DMS114 treated with DMSO at 0.1 percent for 48 hours (cell line): ENCODE data around the gene VHLL.

Experiments
- DNase-seq: peaks from one replicate; lab custom pipeline; 2025; ENCODE audit not compliant: unreplicated experiment; lab: John Stamatoyannopoulos, UW

Gene VHLL

DNA sequence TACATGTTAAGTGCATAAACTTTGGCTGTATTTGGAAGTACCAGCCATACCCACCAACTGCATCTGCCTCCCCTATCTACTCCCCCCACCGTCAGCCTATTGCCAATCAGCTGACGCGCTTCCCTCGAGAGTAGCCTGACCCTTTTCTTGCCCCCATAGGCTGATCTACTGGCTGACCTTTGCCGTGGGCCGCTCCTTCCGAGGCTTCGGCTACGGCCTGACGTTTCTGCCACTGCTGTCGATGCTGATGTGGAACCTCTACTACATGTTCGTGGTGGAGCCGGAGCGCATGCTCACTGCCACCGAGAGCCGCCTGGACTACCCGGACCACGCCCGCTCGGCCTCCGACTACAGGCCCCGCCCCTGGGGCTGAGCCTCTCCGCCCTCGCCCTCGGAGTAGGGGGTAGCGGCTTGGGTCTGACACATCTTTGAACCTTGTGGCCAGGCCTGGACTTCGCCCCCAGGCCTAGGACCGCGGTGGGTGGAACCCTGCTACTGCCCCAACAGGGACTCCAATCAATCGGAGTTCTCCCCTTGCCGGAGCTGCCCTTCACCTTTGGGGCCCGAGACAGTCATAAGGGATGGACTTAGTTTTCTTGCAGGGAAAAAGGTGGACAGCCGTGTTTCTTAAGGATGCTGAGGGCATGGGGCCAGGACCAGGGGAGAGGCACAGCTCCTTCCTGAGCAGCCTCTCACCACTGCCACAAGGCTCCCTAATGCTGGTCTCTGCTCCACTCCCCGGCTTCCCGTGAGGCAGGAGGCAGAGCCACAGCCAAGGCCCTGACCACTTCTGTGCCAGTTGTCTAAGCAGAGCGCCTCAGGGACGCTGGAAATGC is 7.7 kb downstream of the VHLL start:
- DNase-seq, result peak; percentile 88

- DNase-seq, result no peak
Observed at GRCh38 chr1:156289857-156290256, 9.2 kb downstream of the VHLL start.

- no peak for DNase-seq
Observed at GRCh38 chr1:156286061-156286460, 13.0 kb downstream of the VHLL start.

DNA sequence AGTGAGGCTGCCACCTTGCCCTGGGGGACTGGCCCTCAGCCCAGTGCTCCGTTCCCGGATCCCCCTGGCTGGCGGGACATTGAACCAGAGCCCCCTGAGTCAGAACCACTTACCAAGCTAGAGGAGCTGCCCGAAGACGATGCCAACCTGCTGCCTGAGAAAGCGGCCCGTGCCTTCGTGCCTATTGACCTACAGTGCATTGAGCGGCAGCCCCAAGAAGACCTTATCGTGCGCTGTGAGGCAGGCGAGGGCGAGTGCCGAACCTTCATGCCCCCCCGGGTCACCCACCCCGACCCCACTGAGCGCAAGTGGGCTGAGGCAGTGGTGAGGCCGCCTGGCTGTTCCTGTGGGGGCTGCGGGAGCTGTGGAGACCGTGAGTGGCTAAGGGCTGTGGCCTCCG is 13.7 kb downstream of the VHLL start:
- no peak for DNase-seq

GRCh38 chr1:156284757-156285156 is 14.3 kb downstream of the VHLL start:
- no peak for DNase-seq

- DNase-seq, result no peak
Observed at GRCh38 chr1:156284112-156284511, 15.0 kb downstream of the VHLL start, which contains the start of gene TMEM79. Gene TMEM79, plus strand, starts transcription at chr1:156284325. Its CDS starts 902 bp downstream, at chr1:156285227.

GRCh38 chr1:156283521-156283920 is 15.6 kb downstream of the VHLL start:
- DNase-seq, result no peak

DNA sequence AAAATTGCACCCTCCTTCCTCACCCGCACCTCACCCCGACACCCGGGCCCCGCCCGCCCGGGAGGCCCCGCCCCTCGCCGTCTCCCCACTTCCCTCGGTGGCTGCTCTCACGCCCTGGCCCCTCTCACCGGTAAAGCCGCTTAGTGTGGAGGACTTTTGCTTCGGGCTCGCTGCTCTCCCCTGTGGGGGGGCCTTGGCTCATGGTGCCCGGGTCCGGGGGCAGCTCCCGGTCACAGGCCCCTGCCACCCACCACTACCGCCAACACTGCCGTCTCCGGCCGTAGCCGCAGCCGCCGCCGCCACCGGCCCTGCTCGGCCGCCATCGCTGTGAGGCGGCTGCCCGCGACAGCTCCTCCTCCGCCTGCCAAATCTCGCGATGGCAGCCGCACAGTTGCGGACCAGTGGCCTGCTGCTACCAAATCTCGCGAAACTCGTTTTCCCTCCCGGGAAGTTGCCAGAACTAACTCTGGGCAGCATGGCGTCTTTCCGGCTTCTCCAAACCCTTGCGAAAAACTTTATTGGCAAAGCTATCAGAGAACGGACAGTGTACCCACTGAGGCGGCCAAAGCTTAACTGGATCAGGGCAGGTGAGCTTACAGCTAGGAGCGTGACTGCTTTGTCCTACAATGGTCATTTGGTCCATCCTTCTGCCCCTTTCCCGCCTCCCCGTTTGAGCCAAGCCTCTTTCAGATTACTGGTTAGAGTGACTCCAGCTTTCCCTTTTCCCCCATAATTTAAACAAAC is 16.5 kb downstream of the VHLL start, which contains the start of gene SMG5:
Gene SMG5 (minus strand): TSS at position 347 of the 744 bp plus-strand sequence. CDS start 145 bp downstream, at position 202.
- peak; percentile 99 for DNase-seq

- no peak for DNase-seq
Observed at GRCh38 chr1:156281693-156282478, 17.2 kb downstream of the VHLL start.

GRCh38 chr1:156281281-156281680 is 17.8 kb downstream of the VHLL start:
- no peak for DNase-seq

GRCh38 chr1:156279837-156280236 is 19.3 kb downstream of the VHLL start:
- DNase-seq, result no peak

DNA sequence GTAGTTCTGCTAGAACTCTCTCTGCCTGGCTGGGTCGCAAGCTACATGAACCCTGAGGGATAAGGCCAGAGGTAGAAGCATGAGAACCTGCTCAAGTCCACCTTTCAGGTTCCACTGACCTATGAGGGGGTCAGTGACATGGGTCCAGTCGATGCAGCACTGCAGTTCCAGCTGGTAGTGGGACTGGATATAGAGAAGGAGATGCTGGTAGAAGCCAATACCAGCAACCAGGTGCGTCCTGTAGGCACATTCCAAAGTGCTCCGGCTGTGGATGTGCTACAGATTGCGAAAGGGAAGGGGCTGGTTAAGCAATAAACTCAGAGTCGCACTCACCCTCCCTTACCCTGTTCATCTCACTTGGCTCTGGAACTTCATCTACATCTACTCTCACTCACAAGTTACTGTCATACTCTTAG is 22.1 kb downstream of the VHLL start:
- no peak for DNase-seq

- no peak for DNase-seq
Observed at GRCh38 chr1:156276532-156276931, 22.6 kb downstream of the VHLL start.

DNA sequence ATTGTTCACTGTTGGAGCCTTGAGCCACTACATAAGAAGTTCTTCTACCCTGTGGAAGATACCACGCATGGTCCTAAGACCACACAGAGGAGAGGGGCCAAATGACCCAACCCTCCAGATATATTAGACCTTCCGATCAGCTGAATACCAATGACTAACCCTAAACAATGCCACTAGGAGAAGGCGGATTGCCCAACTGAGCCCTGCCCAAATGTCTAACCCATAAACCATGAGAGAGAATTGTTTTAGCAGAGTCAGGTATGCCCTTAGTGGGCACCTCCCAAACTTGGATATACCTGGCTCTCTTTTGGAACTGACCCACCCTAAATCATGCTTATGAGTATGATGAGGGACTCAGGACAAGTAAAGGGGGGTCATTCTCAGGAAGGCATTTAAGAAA is 28.8 kb downstream of the VHLL start:
- DNase-seq, result no peak

DNA sequence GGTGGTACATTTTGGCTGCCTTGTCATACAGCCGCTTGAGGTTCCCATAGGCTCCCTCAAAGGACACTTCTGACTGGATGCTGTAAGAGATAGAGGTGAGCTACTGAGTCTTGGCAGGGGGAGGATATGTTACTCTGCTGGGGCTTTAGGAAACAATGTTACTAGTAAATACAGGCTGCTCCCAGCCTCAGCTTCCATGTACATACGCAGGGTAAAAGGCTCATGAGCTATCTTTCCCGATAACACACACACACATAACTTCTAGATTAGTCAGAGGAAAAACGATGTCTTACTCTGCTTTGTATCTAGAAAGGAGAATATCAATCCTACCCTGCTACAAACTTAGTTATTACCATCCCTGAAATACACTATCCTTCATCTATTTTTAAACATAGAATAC is 30.8 kb downstream of the VHLL start:
- no peak for DNase-seq

DNA sequence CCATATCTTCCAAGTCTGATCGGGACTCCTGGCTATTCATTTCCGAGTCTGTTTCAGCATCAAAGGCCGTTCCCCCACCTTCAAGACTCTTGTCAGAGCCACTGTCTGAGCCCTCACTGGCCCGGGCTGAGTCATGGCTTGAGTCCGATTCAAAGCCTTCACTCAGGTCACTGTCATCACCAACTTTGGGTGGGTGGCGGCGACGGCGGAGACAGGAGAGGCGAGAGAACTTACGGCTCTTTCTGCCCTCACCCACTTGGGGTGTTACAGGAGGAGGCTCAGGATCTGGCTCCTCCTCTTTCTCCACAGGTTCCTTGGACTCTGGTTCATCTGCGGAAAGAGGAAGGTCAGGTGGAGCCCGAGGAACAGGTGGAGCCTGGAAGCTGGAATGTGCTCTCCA is 33.1 kb downstream of the VHLL start:
- no peak for DNase-seq

- DNase-seq, result no peak
Observed at GRCh38 chr1:156263288-156263655, 35.8 kb downstream of the VHLL start.

- no peak for DNase-seq
Observed at GRCh38 chr1:156262461-156263287, 36.4 kb downstream of the VHLL start.

DNA sequence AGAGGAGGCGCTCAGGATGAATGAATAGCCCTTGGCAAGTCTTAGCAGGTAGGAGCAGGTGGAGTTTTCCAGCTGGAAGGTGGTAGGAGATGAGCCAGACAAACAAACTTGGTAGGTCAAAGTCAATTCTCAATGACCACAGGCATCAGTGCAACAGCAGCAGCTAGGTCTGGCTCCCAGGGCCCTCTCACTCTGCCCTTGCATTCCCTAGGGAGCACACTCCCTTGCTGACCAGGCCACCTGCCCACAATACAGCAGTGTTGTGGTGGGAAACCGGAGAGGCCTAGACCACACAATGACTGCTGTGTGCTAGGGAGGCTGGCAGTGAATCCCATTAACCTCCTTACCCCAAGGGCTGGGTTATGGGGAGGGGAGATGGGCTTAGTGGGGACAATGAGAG is 38.2 kb downstream of the VHLL start:
- DNase-seq, result no peak

DNA sequence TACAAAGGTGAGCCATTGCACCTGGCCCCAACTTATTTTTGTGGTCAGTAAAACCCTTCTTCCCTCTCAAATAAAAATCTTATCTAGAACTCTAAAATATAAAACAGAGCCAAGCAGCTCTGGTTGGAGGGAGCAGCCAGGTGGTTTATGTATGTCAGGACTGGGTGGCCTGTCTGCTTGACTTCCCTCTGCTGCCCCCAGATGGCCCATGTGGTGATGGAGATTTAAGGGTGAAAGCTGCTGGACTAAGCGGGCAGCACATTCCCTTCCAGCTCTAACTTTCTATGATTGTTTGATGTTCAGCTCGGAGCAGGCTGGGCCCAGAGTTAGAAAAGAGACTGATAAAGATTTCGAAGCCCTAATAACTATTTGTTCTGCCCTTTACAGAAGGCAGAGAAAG is 39.3 kb downstream of the VHLL start:
- no peak for DNase-seq

GRCh38 chr1:156258859-156259258 is 40.2 kb downstream of the VHLL start:
- no peak for DNase-seq
